Putamen (tissue), 1 donor: ENCODE results near the gene PLXNB1.
"Not testable (repeated sequence)": the region's sequence is repeated elsewhere in the genome, so short reads cannot be mapped to it uniquely, and the experiment has no call there.

ENCODE experiments used
- DNase-seq: peaks from one replicate; pipeline ENCODE4 v3.0.0-alpha.2; 2016; ENCODE audit warnings: low spot score

PLXNB1 gene, protein sequence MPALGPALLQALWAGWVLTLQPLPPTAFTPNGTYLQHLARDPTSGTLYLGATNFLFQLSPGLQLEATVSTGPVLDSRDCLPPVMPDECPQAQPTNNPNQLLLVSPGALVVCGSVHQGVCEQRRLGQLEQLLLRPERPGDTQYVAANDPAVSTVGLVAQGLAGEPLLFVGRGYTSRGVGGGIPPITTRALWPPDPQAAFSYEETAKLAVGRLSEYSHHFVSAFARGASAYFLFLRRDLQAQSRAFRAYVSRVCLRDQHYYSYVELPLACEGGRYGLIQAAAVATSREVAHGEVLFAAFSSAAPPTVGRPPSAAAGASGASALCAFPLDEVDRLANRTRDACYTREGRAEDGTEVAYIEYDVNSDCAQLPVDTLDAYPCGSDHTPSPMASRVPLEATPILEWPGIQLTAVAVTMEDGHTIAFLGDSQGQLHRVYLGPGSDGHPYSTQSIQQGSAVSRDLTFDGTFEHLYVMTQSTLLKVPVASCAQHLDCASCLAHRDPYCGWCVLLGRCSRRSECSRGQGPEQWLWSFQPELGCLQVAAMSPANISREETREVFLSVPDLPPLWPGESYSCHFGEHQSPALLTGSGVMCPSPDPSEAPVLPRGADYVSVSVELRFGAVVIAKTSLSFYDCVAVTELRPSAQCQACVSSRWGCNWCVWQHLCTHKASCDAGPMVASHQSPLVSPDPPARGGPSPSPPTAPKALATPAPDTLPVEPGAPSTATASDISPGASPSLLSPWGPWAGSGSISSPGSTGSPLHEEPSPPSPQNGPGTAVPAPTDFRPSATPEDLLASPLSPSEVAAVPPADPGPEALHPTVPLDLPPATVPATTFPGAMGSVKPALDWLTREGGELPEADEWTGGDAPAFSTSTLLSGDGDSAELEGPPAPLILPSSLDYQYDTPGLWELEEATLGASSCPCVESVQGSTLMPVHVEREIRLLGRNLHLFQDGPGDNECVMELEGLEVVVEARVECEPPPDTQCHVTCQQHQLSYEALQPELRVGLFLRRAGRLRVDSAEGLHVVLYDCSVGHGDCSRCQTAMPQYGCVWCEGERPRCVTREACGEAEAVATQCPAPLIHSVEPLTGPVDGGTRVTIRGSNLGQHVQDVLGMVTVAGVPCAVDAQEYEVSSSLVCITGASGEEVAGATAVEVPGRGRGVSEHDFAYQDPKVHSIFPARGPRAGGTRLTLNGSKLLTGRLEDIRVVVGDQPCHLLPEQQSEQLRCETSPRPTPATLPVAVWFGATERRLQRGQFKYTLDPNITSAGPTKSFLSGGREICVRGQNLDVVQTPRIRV (N-terminal part only)

DNA sequence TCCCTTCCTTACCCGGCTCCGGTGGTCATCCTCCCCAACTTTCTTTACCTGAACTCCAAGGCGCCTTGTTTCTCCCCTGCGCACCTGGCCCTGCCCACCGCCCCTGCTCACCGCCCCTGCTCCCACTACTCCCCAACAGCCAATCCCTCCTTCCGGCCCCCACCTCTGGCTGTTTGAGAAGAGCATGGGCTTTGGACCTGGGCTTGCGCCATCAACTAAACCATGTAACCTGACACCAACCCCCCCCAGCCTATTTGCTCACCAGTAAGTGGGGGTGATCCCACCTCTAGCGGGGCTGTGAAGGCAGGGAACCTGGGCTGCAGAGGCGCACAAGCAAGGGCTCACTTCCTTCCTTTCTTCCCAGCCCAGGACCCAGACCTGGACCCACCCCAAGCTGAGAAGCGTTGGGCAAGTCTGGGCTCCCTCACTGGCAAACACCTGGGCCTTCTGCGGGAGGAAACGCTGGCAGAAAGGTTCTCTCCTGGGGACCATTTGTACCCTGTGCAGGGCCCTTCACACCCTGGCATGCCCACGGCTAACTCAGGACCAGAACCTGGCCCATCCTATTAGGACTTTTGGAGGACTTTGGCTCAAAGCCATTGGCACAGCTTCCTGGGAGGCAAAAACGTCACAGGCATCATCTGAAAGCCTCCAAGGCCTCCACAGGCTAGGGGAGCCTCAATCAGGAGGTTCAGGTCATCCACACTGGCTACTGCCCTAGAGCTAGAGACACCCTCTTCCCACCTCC lies at the start of gene PLXNB1:
Gene PLXNB1, minus strand, starts transcription at position 127 of the 748 bp plus-strand sequence. CDS start 5,475 bp downstream, outside the sequence.
- DNase-seq = no peak

DNA sequence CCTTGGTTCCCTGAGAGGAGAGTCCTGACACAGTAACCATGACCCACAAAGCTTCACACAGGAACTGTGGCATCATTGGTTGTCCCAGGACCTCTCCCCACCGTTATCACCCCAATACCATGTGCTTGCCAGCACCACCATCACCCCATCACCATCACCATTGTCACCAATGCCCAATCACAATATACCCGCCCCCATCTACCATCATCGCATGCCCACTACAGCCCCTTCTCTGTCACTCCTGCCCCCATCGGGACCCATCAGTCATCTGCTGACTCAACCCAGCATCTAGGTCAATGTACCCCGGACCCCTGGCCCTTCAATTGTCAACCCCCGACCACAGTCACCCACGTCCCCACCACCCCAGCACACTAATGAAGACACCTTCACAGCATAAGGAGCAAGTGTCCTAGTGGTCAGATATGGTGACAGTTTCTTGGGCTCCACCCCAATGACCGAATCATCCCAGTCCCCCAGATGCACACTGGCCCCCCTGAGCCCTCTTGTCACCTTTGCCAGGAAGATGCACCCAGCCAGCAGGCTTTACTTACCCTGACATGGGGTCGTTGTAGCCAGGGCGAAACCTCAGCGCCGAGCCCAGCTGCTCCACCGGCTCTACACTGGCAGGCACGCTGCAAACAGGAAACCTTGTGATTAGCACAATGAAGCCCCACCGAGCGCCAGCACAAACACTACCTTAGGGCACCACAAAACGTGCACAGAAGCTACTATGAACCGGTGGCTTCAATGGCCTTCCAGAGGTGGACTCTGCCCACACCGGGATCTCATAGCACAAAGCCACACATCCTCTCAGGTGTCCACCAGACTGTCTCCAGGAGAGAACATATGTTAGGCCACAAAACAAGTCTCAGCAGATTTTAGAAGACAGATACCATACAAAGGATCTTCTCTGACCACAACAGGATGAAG lies 49.0 kb upstream of the PLXNB1 start:
- DNase-seq = no peak

DNA sequence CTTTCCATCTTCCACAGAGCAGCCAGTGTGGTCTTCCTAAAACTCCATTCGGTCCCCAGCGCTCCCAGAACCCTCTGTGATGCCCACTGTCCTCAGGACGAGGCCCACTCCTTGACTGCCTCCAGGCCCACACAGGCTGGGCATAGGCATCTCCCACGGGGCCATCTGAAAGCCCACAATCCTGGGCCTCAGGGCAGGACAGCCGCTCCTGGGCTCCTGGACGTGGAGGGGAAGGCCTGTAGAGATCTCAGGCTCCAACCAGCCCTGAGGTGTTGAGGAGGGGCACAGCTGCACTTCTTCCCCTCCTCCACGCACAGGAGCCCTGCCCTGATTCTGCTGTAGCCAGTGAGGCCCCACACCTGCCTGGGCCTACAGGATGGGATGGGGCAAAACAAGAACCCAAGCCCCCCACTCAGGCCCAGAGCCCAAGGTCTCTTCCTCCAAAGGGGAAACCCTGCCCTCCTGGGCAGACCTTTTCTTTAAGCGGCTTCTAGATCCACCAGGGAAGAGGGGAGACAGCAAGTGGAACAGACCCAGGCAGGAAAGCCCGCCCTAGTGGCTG lies 48.2 kb upstream of the PLXNB1 start:
- DNase-seq = no peak

DNA sequence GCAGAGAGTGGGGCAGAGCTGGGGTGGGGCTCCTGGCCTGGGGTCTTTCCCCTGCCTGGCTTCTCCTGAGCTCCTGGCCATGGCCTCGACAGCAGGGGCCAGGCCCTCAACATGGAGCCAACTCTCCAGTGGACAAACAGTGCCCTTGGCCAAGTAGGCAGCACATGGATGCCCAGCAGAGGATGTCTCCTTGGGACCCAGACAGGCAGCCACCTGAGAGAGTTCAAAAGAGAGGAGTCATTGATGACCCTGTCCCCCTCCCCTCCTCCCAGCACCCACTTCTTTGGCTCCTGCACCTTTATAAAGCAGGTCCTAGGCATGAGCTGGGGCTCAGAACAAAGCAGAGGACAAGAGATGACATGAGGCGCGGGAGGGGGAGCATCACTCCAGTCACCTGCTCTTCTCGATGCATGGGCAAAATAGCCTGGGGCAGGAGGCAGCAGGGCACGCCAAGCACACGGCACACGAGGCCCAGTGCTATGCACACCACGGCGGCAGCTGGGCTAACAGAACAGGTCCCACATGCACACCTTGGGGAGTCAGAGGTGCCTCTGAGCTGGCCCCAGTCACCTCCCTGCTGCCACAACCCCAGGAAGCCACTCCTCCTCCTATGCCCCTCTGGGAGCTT lies 46.7 kb upstream of the PLXNB1 start:
- DNase-seq = no peak

DNA sequence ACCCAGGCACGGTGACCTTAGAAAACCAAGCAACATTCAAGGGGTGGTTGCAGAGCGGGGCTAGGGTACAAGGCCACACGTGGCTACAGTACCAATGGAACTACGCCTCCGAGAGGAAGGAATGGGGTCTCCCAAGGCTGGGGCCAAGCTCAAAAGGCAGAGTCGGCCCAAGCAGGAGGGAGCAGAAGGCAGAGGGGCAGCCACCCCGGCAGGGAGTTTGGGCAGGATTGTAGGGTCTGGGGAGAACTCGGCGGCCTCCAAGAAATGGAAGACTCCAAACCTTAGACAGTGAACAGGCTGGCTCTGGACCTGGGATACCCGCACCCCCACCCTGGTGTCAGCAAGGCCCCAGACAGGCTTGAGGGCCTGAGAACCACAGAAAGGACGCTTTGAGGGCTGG lies 45.3 kb upstream of the PLXNB1 start:
- no peak for DNase-seq

DNA sequence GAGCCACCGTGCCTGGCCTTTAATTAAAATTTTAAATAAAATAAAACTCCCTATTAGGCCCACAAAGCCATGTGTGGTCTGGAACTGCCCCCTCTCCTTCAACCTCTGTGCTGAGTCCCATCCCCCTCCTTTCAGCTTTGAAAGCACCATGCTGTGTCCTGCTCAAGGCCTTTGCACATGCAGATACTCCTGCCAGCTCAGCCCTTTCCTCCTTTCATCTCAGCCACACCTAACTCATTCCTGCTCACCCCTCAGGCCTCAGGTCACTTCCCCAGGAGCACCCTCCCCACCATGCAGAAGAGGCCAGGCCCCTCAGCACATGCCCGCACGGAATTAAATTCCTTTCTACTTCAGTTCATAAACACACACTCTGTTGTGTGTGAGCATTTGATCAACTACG lies 44.7 kb upstream of the PLXNB1 start:
- no peak for DNase-seq

DNA sequence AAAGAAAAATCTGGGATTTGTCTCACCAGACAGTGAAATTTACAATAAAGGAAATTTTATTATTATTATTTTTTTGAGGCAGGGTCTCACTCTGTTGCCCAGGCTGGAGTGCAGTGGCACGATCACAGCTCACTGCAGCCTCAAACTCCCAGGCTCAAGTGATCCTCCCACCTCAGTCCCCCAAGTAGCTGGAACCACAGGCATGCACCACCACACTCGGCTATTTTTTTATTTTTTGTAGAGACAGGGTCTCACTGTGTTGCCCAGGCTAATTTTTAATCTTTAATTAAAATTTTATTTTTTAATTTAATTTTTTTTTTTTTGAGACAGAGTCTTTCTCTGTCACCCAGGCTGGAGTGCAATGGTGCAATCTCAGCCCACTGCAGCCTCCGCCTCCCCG lies 44.1 kb upstream of the PLXNB1 start:
- not testable (repeated sequence) for DNase-seq

DNA sequence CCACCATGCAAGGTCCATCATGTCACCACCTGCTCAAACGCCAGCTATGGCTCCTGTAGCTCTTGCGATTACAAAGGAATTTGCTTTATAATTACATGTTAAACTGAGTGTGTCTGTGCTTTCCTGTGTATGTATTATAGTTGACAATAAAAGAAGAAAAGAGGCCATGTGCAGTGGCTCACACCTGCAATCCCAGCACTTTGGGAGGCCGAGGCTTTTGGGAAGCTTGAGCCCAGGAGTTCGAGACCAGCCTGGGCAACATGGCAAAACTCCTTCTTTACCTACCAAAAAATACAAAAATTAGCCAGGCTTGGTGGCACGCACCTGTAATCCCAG lies 43.7 kb upstream of the PLXNB1 start:
- no peak for DNase-seq

DNA sequence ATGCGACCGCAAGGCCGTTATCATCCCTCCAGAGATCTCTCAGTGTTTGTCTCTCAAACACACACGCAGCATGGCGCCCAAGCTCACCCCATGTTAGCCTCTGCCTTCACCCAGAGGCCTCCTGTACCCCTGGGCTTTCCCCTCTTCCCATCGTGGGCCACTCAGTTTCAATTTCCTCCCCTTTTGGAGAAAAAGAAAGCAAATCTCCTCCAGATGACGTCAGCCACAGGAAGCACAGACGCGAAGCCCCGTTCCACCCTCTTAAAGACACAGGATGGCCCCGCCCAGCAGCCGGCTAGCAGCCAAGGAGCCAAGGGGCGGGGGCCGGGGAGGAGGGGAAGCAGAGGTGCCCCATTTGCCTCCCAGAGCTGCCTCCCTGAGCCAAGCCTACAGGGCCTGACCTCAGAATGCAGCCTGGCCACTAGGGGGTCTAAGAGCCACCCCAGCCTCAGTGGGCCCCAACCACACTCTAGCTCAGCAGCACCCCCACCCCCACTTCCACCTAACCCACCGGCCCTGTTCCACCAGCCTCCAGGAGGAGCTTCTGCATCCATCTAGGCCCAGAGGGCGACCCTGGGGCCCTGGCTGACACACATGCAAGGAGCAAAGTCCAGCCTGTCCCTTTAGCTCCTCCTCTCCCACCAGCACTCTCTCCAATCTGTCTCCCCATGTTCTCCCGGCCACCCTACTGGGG lies 43.2 kb upstream of the PLXNB1 start:
- peak; percentile 90 for DNase-seq

DNA sequence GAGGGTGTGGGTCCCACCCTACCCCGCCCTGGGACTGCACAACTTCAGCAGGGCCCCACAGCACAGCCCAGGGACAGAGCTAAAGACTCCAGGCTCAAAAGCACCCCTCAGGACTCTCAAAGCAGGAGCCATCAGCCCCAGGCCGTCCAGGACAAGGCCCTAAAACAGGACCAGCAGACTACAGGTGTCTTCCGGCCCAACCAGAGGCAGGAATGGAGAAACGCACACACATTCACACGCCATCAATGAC lies 42.7 kb upstream of the PLXNB1 start:
- DNase-seq = no peak

DNA sequence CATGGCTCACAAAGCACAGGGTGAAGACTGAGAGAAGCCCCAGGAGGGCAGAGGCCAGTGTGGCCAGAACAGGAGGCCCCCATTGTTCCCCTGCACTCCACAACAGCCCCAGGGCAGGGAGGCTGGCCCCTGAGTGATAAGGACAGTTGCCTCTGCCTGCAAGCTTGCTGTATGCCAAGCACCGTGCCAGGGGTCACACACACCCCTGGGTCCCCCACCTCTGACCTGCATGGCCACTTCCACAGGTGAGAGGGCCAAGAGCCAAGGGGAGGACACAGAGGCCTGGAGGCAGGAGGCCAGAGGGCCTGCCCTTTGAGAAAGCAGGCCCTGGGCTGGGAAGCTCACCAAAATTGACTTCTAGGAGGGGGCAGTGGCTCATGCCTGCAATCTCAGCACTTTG lies 40.4 kb upstream of the PLXNB1 start:
- no peak for DNase-seq

DNA sequence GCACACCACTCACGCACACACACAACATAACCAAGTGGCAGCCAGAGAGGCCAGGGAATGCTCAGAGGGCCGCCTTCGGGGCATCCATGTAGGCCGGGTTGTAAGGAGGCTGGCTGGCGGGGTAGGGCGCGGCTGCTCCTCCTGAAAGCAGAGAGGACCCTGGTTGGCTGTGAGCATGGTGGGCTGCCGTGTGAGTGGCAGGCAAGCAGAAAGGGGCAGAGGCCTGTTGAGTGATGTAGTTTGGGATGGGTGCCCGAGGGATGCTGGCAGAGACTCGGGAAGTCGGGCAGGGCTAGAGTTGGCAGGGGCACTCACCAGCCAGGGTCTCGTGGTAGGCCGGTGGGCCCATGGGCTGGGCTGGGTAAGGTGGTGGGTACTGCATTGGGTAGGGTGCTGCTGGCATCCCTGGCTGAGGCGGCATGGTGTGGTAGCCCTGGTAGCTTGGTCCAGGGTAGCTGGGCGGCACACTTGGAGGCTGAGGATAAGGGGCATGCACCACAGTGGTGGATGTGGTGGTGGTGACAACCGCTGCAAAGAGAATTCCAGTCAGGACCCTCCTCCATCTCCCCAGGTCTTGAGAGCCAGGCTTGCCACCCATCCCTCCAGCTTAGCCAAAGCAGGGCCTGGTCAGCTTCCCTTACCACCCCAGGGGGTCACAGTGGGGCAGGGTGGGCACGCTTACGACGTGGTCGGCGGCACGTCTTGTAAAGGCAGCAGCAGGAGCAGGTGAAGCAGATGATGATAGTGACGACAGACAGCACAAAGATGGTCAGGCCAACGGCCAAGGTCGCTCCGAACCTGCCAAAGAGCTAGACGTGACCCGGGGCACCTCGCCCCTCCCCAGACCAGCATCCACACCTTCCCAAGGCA lies 39.4 kb upstream of the PLXNB1 start:
- DNase-seq = no peak

DNA sequence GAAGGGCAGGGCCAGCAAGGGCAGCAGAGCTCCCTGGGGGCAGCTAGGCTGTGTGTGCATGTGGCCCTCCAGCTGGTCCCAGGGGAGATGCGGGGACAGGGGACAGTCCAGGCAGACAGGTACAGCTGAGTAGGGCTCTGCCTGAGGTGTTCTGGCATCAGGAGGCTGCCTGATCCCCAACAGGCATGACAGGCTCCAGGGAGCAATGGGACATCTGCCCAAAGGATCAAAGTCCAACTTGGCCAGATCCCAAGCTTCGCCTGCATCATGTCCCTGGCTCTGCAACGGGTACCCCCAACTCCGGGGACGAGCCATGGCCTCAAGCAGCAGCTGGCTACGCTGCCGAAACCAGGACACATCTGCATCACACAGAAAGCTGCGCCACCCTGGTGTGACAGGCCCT lies 38.4 kb upstream of the PLXNB1 start:
- DNase-seq = no peak

DNA sequence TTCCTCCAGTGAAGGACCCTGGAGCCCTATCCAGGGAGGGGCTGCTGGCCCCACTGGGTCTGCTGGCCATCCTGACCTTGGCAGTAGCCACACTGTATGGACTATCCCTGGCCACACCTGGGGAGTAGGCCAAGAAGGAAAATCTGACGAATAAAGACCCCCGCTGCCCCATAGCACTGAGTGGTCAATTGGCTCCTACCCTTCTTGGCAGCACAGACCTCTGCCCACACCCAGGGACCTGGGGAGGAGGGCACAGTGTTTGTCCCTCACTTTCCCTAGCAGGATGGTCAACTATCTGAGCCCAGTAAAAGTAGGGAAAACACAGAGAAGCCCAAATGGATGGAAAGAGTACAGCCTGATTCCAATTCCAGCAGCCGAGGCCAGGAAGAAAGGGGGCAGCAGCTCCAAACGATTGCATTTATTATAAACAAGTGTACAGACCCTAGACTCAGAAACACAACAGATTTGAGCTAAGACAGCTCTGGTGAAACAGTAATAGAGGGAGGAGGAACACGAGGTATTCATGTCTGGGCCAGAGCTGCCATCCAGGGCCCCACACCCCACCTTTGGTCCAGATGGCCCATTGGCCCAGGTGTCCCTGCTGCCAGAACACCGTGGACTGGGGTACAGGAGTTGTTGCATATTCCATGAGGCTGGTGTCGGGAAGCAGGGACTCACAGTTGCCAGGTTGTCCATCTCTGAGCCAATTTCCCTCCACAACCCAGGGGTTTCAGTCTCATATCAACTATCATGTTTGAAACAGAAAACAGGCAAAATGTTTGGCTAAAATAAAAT lies 37.8 kb upstream of the PLXNB1 start:
- DNase-seq = no peak

DNA sequence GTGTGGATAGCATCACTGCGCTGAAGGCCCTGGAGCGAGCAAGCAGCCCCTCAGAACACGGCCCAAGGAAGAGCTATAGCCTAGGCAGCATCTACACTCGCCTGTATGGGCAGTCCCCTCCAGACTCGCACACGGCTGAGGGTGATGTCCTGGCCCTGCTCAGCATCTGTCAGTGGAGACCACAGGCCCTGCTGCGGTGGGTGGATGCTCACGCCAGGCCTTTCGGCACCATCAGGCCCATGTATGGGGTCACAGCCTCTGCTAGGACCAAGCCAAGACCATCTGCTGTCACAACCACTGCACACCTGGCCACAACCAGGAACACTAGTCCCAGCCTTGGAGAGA lies 37.2 kb upstream of the PLXNB1 start:
- DNase-seq = no peak

DNA sequence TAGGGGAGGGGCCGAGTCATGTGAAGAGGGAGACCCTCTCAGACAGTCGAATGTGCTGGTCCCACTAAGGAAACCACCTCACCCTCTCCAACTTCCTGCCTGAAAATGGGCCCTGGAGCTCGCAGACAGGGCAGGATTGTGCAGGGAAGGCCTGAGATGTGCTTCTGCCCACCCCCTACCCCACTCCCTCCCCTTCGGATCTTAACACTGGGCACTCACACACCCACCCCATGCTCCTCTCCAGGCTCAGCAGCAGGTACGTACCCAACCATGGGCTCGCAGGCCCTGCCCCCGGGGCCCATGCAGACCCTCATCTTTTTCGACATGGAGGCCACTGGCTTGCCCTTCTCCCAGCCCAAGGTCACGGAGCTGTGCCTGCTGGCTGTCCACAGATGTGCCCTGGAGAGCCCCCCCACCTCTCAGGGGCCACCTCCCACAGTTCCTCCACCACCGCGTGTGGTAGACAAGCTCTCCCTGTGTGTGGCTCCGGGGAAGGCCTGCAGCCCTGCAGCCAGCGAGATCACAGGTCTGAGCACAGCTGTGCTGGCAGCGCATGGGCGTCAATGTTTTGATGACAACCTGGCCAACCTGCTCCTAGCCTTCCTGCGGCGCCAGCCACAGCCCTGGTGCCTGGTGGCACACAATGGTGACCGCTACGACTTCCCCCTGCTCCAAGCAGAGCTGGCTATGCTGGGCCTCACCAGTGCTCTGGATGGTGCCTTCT lies 36.7 kb upstream of the PLXNB1 start:
- DNase-seq = no peak
